Measurements from ENCODE around the gene ERVFRD-1. TPM values are rescaled to one million over a fixed set of nuclear protein-coding genes. Genes with fewer than 3 reads are reported as not detected.

ERVFRD-1 gene
- total and polyA plus RNA-seq, 2 of the 13 experiments (the other 11 are each of a cell fraction or from before 2014, with no cell fraction given), result not detected

DNA sequence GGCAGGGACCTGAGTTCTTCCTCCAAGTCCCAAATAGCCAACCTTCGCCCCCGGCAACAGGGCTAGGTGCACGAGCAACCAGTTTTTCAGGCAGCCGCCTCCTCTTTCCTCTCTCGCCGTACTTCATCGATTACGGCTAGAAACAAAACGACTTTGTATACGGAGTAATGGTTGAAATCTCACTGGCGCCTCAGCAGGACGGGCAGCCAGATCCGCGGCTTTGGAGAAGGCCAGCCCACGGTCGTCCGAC, 18.2 kb downstream of the ERVFRD-1 start (continued):
- TF ChIP-seq, protein P1, sequence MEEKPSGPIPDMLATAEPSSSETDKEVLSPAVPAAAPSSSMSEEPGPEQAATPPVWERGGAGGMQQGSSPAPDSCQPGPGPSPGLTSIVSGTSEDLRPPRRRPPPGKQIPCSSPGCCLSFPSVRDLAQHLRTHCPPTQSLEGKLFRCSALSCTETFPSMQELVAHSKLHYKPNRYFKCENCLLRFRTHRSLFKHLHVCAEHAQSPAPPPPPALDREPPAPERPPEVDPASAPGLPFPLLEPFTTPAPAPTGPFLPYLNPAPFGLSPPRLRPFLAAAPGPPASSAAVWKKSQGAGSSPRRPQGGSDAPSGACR (CRISPR knock-in tag; IDR thresholded peaks at IDR 0.05), result peak; percentile 53
- TF ChIP-seq, protein P2, sequence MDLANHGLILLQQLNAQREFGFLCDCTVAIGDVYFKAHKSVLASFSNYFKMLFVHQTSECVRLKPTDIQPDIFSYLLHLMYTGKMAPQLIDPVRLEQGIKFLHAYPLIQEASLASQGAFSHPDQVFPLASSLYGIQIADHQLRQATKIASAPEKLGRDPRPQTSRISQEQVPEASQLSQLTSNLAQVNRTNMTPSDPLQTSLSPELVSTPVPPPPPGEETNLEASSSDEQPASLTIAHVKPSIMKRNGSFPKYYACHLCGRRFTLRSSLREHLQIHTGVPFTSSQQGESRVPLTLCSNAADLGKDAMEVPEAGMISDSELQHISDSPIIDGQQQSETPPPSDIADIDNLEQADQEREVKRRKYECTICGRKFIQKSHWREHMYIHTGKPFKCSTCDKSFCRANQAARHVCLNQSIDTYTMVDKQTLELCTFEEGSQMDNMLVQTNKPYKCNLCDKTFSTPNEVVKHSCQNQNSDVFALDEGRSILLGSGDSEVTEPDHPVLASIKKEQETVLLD (CRISPR knock-in tag; IDR thresholded peaks at IDR 0.05; ENCODE audit: low read depth), result no peak
- TF ChIP-seq CEBPB (IDR thresholded peaks at IDR 0.05; ENCODE audit: borderline replicate concordance, low read depth, low read length), result no peak
- TF ChIP-seq FLYWCH1 (CRISPR knock-in tag; IDR thresholded peaks at IDR 0.05), result no peak
- no peak for TF ChIP-seq MTF1 (CRISPR knock-in tag; IDR thresholded peaks at IDR 0.05)
- no peak for TF ChIP-seq ZNF615 (CRISPR knock-in tag; IDR thresholded peaks at IDR 0.05; ENCODE audit: borderline replicate concordance)
- no peak for TF ChIP-seq DPF2 (CRISPR knock-in tag; IDR thresholded peaks at IDR 0.05; ENCODE audit: borderline replicate concordance, low read depth)
- no peak for TF ChIP-seq KLF11 (CRISPR knock-in tag; IDR thresholded peaks at IDR 0.05)
- no peak for TF ChIP-seq U2AF2 (IDR thresholded peaks at IDR 0.05; ENCODE audit: low read depth, low read length)
- no peak for TF ChIP-seq SRSF1 (optimal IDR thresholded peaks at IDR 0.05; ENCODE audit: low read depth, low read length)
- no peak for TF ChIP-seq FOXJ3 (CRISPR knock-in tag; IDR thresholded peaks at IDR 0.05; ENCODE audit: borderline replicate concordance)
- no peak; the same call in 1 of the 2 replicates for TF ChIP-seq ZNF367 (CRISPR knock-in tag; IDR thresholded peaks at IDR 0.05; ENCODE audit: borderline replicate concordance)
- TF ChIP-seq, protein P3, sequence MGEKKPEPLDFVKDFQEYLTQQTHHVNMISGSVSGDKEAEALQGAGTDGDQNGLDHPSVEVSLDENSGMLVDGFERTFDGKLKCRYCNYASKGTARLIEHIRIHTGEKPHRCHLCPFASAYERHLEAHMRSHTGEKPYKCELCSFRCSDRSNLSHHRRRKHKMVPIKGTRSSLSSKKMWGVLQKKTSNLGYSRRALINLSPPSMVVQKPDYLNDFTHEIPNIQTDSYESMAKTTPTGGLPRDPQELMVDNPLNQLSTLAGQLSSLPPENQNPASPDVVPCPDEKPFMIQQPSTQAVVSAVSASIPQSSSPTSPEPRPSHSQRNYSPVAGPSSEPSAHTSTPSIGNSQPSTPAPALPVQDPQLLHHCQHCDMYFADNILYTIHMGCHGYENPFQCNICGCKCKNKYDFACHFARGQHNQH (CRISPR knock-in tag; IDR thresholded peaks at IDR 0.05), result no peak
- no peak for TF ChIP-seq ZNF12 (CRISPR knock-in tag; IDR thresholded peaks at IDR 0.05)
- TF ChIP-seq ZNF549 (CRISPR knock-in tag; IDR thresholded peaks at IDR 0.05), result no peak
- TF ChIP-seq, protein P4, sequence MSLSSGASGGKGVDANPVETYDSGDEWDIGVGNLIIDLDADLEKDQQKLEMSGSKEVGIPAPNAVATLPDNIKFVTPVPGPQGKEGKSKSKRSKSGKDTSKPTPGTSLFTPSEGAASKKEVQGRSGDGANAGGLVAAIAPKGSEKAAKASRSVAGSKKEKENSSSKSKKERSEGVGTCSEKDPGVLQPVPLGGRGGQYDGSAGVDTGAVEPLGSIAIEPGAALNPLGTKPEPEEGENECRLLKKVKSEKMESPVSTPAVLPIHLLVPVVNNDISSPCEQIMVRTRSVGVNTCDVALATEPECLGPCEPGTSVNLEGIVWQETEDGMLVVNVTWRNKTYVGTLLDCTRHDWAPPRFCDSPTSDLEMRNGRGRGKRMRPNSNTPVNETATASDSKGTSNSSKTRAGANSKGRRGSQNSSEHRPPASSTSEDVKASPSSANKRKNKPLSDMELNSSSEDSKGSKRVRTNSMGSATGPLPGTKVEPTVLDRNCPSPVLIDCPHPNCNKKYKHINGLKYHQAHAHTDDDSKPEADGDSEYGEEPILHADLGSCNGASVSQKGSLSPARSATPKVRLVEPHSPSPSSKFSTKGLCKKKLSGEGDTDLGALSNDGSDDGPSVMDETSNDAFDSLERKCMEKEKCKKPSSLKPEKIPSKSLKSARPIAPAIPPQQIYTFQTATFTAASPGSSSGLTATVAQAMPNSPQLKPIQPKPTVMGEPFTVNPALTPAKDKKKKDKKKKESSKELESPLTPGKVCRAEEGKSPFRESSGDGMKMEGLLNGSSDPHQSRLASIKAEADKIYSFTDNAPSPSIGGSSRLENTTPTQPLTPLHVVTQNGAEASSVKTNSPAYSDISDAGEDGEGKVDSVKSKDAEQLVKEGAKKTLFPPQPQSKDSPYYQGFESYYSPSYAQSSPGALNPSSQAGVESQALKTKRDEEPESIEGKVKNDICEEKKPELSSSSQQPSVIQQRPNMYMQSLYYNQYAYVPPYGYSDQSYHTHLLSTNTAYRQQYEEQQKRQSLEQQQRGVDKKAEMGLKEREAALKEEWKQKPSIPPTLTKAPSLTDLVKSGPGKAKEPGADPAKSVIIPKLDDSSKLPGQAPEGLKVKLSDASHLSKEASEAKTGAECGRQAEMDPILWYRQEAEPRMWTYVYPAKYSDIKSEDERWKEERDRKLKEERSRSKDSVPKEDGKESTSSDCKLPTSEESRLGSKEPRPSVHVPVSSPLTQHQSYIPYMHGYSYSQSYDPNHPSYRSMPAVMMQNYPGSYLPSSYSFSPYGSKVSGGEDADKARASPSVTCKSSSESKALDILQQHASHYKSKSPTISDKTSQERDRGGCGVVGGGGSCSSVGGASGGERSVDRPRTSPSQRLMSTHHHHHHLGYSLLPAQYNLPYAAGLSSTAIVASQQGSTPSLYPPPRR (CRISPR knock-in tag; IDR thresholded peaks at IDR 0.05; ENCODE audit: borderline replicate concordance), result no peak
- TF ChIP-seq, protein P5, sequence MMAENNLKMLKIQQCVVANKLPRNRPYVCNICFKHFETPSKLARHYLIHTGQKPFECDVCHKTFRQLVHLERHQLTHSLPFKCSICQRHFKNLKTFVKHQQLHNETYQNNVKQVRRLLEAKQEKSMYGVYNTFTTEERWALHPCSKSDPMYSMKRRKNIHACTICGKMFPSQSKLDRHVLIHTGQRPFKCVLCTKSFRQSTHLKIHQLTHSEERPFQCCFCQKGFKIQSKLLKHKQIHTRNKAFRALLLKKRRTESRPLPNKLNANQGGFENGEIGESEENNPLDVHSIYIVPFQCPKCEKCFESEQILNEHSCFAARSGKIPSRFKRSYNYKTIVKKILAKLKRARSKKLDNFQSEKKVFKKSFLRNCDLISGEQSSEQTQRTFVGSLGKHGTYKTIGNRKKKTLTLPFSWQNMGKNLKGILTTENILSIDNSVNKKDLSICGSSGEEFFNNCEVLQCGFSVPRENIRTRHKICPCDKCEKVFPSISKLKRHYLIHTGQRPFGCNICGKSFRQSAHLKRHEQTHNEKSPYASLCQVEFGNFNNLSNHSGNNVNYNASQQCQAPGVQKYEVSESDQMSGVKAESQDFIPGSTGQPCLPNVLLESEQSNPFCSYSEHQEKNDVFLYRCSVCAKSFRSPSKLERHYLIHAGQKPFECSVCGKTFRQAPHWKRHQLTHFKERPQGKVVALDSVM (CRISPR knock-in tag; IDR thresholded peaks at IDR 0.05), result no peak
- peak; percentile 95; the same call in 1 of the 2 replicates for TF ChIP-seq ZNF816 (CRISPR knock-in tag; IDR thresholded peaks at IDR 0.05; ENCODE audit: borderline replicate concordance)
- TF ChIP-seq, protein P6, sequence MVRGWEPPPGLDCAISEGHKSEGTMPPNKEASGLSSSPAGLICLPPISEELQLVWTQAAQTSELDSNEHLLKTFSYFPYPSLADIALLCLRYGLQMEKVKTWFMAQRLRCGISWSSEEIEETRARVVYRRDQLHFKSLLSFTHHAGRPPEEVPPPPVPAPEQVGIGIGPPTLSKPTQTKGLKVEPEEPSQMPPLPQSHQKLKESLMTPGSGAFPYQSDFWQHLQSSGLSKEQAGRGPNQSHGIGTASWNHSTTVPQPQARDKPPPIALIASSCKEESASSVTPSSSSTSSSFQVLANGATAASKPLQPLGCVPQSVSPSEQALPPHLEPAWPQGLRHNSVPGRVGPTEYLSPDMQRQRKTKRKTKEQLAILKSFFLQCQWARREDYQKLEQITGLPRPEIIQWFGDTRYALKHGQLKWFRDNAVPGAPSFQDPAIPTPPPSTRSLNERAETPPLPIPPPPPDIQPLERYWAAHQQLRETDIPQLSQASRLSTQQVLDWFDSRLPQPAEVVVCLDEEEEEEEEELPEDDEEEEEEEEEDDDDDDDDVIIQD (CRISPR knock-in tag; IDR thresholded peaks at IDR 0.05; ENCODE audit: low read depth), result no peak

Data from HepG2 (cell line).